Glutamatergic neuron (in vitro differentiated cells): ENCODE results near the gene DPCD. TPM values are rescaled to one million over a fixed set of nuclear protein-coding genes. Genes with fewer than 3 reads are reported as not detected.

Experiments used
- DNase-seq: peaks from one replicate; pipeline ENCODE4 v3.0.0; 2022
- H3K27ac Mint-ChIP-seq: one replicate; pipeline ENCODE4 v1.8.0; 2020; ENCODE audit warnings: mild to moderate bottlenecking, mixed read lengths, inconsistent platforms; ENCODE audit not compliant: unreplicated experiment
- H3K27me3 Mint-ChIP-seq: one replicate; pipeline ENCODE4 v1.8.0; 2020; ENCODE audit warnings: mild to moderate bottlenecking, moderate library complexity, mixed read lengths, inconsistent platforms; ENCODE audit not compliant: unreplicated experiment
- H3K36me3 Mint-ChIP-seq: one replicate; pipeline ENCODE4 v1.8.0; 2020; ENCODE audit warnings: mild to moderate bottlenecking, mixed read lengths, inconsistent platforms; ENCODE audit not compliant: unreplicated experiment
- H3K4me1 Mint-ChIP-seq: one replicate; pipeline ENCODE4 v1.8.0; 2020; ENCODE audit warnings: mild to moderate bottlenecking, low read depth, mixed read lengths, inconsistent platforms; ENCODE audit not compliant: unreplicated experiment
- H3K4me3 Mint-ChIP-seq: one replicate; pipeline ENCODE4 v1.8.0; 2020; ENCODE audit warnings: mild to moderate bottlenecking, mixed read lengths, inconsistent platforms; ENCODE audit not compliant: unreplicated experiment
- H3K9me3 Mint-ChIP-seq: one replicate; pipeline ENCODE4 v1.8.0; 2020; ENCODE audit warnings: mild to moderate bottlenecking, moderate library complexity, mixed read lengths, inconsistent platforms; ENCODE audit not compliant: unreplicated experiment
- total RNA-seq: library from RNA; stranded (reverse); fragmentation: NEBNext Ultra II Directional; extraction: Animal tissue kit (Norgen Biotek cat#: 25700); gene quantifications from one replicate; pipeline ENCODE4 v1.2.1, GENCODE V29; 2021; ENCODE audit not compliant: unreplicated experiment
- TF ChIP-seq, protein P1 (sequence below): fragments of 200-600 bp; sonication (generic); IDR thresholded peaks from one replicate; pipeline ENCODE4 v1.5.0; 2021; ENCODE audit not compliant: partially characterized antibody, unreplicated experiment

DPCD gene
- total RNA-seq, 1 donor from 2014 or later, result 10.1 TPM

DNA sequence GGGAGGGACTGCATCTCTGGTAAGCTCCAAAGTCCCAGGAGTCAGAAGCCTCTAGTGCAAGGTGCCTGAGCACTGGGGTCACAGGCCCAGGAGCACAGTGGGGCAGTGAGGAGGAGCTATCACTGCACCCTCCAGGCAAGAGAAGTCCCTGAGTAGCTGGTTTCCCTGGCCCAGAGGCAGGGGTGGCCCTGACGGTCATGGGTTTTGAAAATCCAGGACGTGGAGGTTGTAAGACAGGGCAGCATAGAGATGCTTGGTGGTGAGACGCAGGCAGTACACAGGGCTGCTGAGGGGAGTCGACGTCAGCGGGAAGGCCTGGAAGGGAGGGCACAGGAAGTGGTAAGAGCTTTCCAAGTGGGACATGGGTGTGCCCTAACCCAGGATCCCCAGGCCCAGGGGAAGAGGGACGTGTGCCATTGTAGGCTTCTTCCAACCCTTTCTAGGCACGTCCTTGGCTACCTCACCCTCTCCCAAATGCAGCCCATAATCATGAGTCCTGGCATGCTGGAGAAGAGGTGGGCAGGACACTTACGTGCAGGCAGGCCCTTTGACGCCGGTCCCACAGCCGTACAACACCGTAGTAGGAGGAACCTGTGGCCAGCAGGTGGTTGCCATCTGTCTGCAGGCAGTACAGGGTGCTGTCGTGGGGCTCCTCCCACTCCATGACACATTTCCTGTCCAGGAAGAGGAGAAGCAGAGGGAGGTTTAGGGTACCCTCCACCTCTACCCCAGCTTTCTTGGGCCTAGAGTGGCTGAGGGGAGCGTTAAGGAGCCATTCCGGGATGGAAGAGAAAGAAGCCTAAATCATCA is 23.2 kb downstream of the DPCD start:
- Mint-ChIP-seq H3K27ac (no peak overlapping the region), H3K27me3 (peaks cover 8% of the 10 kb centered on the region), H3K9me3 (peaks cover 5% of the 10 kb centered on the region), H3K4me3 (no peak overlapping the region), H3K4me1 (peaks cover 18% of the 10 kb centered on the region), H3K36me3 (peaks cover 3% of the 10 kb centered on the region)
- DNase-seq, result no peak
- TF ChIP-seq, protein P1, sequence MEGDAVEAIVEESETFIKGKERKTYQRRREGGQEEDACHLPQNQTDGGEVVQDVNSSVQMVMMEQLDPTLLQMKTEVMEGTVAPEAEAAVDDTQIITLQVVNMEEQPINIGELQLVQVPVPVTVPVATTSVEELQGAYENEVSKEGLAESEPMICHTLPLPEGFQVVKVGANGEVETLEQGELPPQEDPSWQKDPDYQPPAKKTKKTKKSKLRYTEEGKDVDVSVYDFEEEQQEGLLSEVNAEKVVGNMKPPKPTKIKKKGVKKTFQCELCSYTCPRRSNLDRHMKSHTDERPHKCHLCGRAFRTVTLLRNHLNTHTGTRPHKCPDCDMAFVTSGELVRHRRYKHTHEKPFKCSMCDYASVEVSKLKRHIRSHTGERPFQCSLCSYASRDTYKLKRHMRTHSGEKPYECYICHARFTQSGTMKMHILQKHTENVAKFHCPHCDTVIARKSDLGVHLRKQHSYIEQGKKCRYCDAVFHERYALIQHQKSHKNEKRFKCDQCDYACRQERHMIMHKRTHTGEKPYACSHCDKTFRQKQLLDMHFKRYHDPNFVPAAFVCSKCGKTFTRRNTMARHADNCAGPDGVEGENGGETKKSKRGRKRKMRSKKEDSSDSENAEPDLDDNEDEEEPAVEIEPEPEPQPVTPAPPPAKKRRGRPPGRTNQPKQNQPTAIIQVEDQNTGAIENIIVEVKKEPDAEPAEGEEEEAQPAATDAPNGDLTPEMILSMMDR, result no peak

DNA sequence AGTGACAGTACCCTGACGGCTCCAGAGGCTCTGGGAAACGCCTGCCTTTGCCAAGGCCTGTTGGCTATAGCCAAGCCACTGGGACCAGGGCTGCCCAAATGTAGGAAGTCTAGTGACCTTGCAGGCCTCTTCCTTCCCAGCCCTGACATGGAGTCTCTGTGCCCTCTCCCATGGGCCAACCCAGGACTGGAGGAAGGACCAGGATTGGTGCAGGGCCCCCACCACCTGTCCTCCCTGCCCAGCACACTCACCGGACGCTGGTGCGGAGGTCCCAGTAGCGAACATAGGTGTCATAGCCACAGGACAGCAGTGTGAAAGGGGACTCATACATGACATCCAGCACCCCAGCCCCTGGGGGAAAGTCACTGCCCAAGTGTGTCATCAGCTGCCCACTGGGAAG is 24.0 kb downstream of the DPCD start:
- Mint-ChIP-seq H3K27me3 (peaks cover 8% of the 10 kb centered on the region), H3K27ac (no peak overlapping the region), H3K36me3 (no peaks in the 10 kb centered on the region), H3K4me1 (peaks cover 15% of the 10 kb centered on the region), H3K9me3 (peaks cover 5% of the 10 kb centered on the region), H3K4me3 (no peak overlapping the region)
- TF ChIP-seq, protein P1, result no peak
- no peak for DNase-seq

DNA sequence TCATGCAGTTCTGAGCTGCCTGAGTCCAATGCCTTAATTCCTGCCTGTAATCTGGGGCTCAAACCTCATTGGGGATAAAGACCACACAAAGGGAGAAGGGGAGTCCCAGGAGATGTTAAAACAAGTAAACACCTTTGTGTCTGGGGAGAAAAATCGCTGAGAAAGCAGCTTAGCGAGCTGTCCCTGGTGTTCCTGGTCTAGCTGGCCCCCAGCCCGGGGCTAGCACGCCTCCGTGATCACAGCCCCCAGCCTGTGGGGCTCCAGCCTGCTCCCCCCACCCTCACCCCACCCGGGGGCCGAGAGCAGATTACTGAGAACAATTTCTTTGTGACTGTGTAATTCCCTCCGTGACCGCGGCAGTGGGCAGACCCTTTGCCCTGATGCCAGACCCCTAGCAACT is 24.8 kb downstream of the DPCD start:
- DNase-seq, result no peak
- Mint-ChIP-seq H3K27ac (no peak overlapping the region), H3K9me3 (peaks cover 5% of the 10 kb centered on the region), H3K27me3 (peaks cover 10% of the 10 kb centered on the region), H3K4me1 (peaks cover 18% of the 10 kb centered on the region), H3K36me3 (no peaks in the 10 kb centered on the region), H3K4me3 (no peak overlapping the region)
- TF ChIP-seq, protein P1, result no peak

DNA sequence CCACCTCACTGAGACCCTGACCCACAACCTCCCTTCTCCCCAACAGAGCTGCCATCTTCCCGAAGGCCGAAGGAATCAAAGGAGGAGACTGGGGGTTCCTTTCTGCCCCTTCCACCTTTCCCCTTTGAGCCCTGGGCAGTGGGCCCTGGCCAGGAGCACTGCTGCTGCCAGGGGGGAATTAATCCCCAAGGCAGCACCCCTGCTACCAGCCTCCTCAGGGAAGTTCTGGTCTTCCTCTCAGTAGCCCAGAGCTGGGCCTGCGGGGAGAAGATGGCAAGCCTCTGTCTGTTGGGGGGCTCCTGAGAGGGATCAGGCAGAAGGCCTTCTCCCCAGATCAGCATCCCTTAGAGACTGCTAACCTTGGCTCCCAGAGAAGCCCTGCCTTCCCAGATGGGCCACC is 25.5 kb downstream of the DPCD start:
- Mint-ChIP-seq H3K4me1 (peaks cover 18% of the 10 kb centered on the region), H3K27ac (no peak overlapping the region), H3K9me3 (peaks cover 5% of the 10 kb centered on the region), H3K4me3 (no peak overlapping the region), H3K27me3 (peaks cover 10% of the 10 kb centered on the region), H3K36me3 (no peaks in the 10 kb centered on the region)
- no peak for DNase-seq
- TF ChIP-seq, protein P1, result no peak
